GM19463 (cell line): ENCODE measurements around the gene STX8.
"Not testable (repeated sequence)": the region's sequence is repeated elsewhere in the genome, so short reads cannot be mapped to it uniquely, and the experiment has no call there.

Experiments
- ATAC-seq: cut with Tn5 transposase; IDR thresholded peaks from one replicate; pipeline ENCODE4 v1.9.1; 2021; ENCODE audit warnings: mild to moderate bottlenecking, moderate library complexity; ENCODE audit not compliant: unreplicated experiment

The STX8 gene

GRCh38 chr17:9408381-9408780 is 167.2 kb downstream of the STX8 start:
- no peak for ATAC-seq

GRCh38 chr17:9406046-9406606 is 169.5 kb downstream of the STX8 start:
- no peak for ATAC-seq

GRCh38 chr17:9403257-9403656 is 172.4 kb downstream of the STX8 start:
- ATAC-seq: no peak

- ATAC-seq: no peak
Measured at GRCh38 chr17:9402590-9403199, 172.9 kb downstream of the STX8 start.

GRCh38 chr17:9401434-9401833 is 174.2 kb downstream of the STX8 start:
- ATAC-seq: no peak

GRCh38 chr17:9389111-9389527 is 186.5 kb downstream of the STX8 start:
- ATAC-seq: peak; percentile 83

- ATAC-seq: no peak
Measured at GRCh38 chr17:9386401-9386800, 189.2 kb downstream of the STX8 start.

- ATAC-seq: no peak
Measured at GRCh38 chr17:9383826-9384225, 191.8 kb downstream of the STX8 start.

- ATAC-seq: no peak
Measured at GRCh38 chr17:9382626-9383025, 193.0 kb downstream of the STX8 start.

- ATAC-seq: no peak
Measured at GRCh38 chr17:9381068-9381467, 194.6 kb downstream of the STX8 start.

GRCh38 chr17:9380361-9380760 is 195.3 kb downstream of the STX8 start:
- no peak for ATAC-seq

- not testable (repeated sequence) for ATAC-seq
Measured at GRCh38 chr17:9376177-9376576, 199.4 kb downstream of the STX8 start.

GRCh38 chr17:9371019-9371418 is 204.6 kb downstream of the STX8 start:
- no peak for ATAC-seq

GRCh38 chr17:9370467-9370866 is 205.2 kb downstream of the STX8 start:
- no peak for ATAC-seq

GRCh38 chr17:9368631-9369030 is 207.0 kb downstream of the STX8 start:
- no peak for ATAC-seq

GRCh38 chr17:9367156-9367555 is 208.5 kb downstream of the STX8 start:
- no peak for ATAC-seq

- ATAC-seq: no peak
Measured at GRCh38 chr17:9364837-9365430, 210.7 kb downstream of the STX8 start.

GRCh38 chr17:9363440-9364350 is 211.9 kb downstream of the STX8 start:
- ATAC-seq: no peak

GRCh38 chr17:9361188-9361955 is 214.2 kb downstream of the STX8 start:
- ATAC-seq: no peak

- ATAC-seq: no peak
Measured at GRCh38 chr17:9360677-9361081, 214.9 kb downstream of the STX8 start.

GRCh38 chr17:9356488-9356911 is 219.1 kb downstream of the STX8 start:
- ATAC-seq: no peak
